ENCODE data around the gene GRIK4.
"Not testable (repeated sequence)": the region's sequence is repeated elsewhere in the genome, so short reads cannot be mapped to it uniquely, and the experiment has no call there.

GRIK4 gene

DNA sequence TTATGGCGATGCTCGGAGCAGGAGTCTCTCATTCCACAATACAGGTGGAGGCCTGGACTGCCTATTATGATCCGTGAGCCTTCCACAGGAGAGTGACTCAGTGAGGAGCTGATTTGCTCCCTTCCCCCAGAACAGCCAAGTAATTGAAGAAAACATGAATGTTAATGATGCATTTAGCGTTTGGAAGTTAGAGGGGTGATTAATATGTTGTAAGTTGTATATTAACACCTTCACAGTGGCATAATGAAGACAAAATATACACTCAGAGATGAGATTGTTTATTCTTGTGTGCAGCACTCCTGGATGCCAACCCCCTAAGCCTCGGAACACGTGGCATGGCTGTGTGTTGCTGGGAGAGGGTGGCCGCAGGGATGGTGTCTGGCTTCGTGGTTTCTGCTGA lies 98.6 kb downstream of the GRIK4 start:
- DNase-seq: no peak

DNA sequence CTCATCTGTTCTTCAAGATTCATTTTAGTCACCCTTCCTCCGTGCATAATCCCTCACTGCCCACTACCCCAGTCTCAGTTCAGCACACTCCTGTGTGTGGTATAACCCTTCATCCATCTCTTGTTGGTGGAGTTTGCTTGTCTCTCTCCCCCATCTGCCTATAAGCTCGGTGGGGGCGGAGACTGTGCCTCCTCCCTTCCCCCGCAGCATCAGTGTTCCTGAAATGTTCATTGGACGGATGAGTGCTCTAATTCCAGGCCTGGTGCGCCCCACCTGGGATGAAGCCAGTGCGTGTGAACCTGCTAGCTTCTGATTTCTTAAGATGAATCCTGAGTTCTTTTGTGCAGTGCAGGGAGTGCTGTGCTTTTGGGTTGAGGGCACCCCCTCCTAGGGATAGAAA lies 100.0 kb downstream of the GRIK4 start:
- no peak for DNase-seq

DNA sequence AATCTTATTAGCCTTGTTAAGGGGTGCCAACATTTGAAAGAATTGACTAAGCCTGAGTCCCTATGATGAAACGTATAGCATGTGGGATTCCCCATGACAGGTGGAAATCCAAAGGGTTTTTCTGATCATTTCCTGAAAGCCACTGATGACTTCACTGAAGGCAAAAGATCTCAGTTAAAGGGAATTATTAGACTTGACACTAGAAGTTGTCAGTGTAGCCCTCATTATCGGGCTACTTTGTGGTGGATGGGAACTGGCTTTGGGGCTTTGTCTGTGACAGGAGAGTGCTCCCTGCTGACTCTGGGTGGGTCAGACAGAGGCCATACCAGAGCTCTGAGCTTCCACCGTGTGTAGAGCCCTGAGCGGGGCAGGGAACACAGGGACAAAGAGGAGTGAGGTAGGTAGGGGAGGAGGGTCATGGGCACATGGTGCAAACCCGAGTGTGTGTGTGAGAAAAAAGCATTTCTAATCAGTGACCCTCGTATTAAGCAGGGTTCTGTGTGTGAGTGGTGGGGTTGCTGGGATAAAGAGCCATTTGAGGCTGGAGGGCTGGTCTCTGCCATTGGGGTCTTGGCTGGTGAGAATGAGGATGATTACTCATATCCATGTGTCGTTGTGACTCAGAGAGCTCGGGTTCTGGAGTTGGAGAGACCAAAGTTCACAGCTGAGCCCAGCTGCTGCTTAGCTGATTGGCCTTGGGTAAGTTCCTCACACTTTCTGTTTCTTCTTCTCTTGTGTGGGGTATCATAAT lies 101.1 kb downstream of the GRIK4 start:
- no peak for DNase-seq

DNA sequence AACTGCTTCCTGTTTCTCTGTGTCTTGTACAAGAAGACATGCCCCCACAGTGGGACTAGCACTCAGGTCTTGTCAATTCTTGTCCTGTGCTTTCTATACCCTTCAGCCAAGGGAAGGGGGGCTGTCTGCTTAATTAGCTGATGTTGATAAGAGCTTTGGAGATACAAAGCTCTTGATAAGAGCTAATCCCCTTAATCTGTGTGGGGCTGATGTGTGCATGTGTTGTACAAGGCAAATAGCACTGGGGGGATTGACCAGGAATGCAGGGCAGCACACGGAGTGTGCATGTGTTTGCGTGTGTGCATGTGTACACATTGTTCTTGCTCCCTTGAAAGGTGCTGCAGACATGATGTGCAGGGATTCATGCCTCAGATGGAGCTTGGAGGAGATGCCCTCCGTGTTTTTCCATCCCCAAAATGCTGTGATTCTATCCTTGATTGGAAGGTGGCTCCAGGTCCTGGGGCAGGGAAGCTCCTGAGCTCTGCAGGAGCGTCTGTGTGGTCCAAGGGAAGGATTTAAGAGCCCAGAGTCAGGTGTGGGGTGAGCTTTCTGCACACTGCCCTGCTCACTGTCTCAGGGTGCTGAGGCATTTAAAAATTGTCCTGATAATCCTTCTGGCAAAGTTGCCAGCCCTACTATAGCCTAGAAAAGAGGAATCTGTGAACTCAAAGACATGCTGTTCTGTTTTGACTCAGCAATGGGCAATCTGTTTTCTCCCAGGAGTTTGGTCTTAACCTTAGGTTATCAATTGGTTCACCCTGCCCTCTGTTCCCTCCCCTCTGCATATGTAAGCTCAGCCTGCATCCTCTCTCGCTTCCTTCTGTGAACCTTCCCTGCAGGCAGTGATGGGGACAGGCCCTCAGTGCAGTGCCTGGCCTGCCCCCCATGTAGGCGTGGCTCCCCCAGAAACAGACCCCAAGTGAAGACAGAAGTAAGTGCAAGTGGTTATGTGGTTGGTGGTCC lies 102.0 kb downstream of the GRIK4 start:
- DNase-seq: no peak

DNA sequence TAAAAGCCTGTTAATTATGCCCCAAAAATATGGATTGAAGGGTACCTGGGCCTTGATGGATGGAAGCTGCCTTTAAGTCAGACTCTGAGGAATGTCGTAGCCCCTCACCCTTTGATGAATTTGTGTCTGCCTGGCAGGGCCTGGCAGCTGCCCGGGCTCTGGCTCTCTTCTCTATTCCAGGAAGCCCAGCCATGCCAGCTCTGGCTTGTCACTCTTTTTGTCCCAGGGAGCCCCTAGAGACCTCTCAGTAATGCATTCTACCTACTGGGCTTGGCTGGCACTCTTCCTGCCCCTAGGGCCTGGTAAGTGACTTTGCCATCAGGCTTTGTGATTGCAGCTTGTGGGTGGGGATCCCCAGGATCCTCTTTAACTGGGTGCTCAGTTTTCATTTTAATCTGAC lies 103.8 kb downstream of the GRIK4 start:
- no peak for DNase-seq

DNA sequence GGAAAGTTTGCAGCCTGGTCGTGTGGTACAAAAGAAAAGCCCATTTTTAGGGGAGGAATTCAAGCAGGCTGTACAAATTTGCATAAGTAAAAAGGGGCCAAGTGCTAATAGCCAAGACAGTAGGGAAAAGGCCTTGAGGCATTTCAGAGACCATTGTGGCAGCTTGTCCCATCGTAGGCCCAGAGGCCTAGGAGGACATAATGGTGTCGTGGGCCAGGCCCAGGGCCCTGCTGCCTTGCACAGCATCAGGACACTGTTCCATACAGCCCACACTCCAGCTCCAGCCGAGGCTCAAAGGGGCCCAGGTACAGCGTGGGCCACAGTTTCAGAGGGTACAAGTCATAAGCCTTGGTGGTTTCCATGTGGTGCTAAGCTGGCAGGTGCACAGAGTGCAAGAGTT lies 106.9 kb downstream of the GRIK4 start:
- DNase-seq: no peak

DNA sequence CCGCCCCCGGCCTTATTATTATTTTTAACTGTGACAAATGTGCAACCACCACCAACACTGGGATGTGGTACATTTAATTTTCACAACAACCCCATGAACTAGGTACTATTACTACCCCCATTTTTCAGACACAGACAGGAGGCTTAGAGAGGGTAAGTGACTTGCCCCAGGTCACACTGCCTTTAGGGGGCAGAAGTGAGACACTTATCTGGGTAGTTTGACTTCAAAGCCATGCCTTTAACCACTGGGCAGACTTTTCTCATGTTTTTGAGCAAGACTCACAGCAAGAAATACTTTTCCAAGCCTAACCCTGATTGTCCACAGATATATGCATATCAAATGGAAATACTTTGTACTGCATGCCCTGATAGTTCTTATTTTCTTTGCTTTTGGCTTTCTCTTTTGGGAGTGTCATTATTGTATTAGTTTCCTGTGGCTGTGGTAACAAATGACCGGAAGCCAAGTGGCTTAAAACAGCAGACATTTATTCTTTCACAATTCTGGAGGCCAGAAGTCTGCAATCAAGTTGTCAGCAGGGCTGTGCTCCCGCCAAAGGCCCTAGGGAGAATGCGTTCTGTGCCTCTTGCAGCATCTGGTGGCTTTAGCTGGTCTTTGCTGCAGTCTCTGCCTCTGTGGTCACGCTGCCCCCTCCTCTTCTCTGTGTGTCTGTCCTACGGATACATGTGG lies 110.8 kb downstream of the GRIK4 start:
- no peak for DNase-seq

DNA sequence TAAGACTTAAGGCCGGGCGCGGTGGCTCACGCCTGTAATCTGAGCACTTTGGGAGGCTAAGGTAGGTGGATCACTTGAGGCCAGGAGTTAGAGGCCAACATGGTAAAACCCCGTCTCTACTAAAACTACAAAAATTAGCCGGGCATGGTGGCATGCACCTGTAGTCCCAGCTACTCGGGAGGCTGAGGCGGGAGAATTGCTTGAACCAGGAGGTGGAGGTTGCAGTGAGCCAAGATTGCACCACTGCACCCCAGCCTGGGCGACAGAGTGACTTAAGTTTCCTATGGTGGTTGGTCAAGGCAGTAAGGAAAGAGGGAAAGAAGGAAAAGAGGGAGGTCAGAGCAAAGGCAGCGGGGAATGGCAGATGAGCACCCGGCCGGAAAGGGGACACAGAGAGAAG lies 113.4 kb downstream of the GRIK4 start:
- not testable (repeated sequence) for DNase-seq

DNA sequence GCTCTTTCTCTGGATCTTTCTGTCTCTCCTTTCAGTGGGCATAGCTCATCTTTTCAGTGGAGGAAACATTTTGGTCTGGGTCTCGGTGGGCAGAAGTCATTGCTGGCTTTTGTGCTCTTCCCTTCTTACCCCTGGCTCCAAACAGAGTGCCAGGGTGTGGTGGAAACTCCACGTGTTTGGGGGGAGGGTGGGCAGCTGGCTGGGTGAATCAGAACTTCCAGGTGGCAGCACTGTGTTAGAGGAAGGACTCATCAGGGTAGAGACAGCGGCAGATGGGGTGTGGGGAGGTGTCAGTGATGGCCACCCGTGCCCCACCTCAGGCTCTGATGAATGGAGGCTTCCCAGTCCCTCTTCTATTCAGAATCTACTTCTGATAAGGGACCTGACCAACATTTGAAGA lies 114.0 kb downstream of the GRIK4 start:
- DNase-seq: no peak

DNA sequence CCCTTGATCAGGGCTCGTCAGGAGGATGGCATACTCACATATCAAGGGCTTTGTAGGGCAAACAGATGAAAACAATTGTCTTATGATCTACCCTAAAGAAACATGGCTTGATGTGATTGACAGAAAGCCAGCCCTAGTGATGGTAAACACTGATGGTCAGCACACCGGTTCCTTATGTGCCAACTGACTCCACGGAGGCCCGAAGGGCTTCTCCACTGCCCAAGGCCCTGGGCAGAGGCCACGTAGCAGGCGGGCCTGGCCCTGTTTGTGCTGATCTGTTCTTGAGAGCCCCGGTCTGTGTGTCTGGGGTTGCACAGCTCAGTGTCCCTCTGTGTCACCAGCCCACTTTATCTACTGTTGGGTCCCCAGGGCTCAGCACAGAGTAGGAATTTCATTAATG lies 115.2 kb downstream of the GRIK4 start:
- no peak for DNase-seq

DNA sequence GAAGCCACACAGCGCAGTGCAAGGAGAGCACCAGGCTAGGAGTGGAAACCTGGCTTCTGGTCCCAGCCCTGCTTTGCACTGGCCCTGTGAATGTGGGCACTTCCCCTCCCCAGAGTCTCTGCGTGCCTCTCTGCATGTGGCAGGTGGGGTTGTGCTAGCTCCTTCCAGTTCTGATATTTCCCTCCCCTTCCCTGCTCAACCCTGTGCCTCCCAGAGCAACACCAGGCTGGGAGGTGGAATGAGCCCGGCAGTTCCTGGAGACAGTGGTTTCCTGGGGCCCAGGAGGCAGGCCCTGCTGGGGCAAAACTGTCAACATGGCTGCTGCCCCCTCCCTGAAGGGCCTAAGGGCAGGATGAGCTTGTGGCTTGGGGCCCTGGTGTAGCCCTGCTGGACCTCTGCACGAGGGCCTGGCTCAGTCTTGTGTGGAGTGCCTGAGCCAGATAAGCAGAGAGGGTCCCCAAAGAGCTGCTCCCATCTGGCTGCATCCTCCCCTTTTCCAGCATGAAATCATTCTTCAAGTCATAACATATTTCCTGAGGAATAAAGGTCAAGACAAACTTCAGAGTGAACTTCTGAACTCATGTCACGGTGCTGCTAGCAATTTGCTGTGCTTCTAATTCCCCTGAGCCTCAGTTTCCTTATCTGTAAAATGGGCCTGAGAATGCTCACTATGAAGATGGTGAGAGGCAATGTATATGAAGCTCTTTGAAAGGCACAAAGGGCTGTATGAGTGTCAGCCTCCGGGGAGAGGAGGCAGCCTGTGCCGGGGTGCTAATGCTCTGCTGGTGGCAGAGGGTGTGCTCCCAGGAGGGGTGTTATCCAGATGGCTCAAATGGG lies 116.0 kb downstream of the GRIK4 start:
- no peak for DNase-seq

DNA sequence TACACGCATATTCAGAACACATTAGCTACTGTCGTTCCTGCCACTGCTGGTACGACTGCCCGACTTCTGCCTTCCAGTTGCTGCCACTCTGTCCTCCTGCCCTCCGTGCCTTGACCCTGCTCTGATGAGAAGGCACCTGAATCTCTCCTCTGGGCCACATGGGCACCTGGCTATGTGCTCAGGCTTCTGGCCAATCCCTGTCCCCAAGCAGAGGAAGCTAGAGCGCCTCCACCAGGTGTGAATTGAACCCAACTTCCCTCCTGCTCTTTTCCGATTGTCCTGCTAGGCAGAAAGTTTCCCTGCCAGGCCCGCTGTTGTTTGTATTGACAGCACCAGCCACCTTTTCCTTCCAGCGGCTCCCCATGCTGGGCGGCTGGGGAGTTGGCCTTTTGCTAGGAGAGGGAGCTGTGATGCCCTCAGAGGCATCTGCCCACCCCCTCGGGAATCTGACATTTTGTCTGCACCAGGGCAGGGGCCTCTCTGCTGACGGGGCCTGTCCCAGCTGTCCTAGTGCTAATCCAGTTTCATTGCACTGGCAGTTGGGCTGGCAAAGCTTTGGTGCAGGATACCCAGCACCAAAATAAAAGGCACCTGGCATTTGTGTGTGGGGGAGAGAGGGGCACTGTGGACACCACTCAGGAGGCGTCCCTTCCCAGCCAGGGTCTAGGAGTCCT lies 118.0 kb downstream of the GRIK4 start:
- DNase-seq: no peak

DNA sequence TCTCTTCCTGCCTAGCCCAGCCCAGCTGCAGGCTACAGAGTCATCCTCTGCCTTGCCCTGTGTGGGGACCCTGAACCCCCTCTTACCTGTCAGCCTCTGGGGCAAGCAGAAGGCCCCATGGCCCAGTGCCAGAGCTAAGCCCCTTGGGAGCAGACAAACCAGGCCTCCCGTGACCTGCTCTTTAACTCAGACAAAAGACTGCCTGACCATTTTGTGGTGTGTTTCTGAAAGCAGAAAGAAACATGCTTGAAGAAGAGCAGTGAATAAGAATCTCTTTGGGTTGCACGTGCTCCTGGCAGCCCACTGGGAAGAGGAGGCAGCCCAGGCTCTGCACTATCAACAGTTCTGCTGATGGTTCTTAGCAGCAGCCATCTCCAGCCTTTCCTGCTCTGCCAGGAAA lies 118.6 kb downstream of the GRIK4 start:
- no peak for DNase-seq

DNA sequence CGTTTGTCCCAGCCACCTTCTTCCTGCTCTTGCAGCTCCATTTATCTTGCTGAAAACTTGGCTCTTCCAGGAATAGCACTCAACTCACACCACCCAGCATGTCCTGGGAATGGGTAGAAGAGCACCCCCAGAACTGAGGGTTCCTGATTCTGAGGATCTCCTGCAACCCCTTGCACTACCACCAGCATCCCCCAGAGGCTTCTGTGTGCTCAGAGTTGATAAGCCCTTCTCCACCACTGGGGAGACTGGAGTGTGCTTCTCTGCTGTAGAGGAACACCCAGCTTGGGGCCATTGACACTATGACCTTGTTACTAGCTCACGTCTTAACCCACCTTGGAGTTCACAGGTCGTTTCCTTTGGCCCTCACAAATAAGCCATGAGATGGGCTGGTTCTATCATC lies 121.0 kb downstream of the GRIK4 start:
- DNase-seq: no peak

DNA sequence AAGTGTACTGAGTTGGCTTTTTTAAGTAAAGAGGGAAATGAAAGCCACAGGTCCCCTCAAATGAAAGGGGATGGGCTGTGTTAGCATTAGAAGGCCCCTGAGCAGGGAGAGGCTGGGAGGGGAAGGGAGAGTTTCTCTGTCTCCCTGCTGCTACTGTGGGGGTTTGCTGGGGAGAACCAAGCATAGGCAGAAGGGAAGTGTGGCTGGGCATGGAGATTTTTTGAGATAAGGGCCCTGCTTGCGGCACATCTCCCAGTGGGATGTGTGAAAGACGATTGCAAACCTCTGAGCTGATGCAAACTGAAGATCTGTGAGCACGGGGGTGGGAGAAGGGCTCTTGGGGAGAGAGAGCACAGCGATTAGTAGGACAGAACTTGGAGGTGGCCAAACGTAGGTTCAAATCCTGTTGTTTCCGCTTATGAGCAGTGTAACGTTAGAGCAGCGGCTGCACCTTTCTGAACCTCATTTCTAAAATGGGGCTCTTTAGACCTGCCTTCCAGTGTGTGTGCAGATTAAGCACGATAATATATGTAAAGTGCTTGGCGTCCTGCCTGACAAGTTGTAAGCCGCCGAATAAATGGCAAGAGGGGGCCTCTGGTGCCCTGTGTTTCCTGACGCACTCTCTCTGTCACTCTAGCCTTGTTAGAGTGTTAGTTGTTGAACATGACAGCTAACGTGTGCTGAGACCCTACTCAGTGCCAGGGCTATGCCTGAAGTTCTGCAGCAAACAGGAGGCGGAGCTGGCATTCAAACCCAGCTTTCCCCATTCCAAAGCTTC lies 122.3 kb downstream of the GRIK4 start:
- no peak for DNase-seq

DNA sequence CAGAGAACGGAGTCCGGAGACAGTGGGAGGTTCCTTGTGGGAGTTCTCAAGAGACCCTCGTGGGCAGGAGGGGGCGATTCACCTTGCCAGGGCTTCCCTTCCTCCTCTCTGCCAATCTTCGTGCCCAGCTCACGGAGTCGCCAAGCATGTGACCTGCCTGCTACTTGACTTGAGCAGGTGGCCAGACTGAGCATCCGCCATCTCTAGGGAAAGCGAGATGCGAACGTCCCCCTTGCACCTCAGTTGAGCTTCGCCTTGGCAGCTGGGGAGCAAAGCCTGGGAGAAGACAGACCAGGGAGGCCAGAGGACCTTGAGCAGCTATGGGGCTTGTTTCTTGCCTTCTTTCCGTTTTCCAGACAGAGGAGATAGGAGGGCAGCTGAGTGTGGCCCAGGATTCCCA lies 123.2 kb downstream of the GRIK4 start:
- no peak for DNase-seq

DNA sequence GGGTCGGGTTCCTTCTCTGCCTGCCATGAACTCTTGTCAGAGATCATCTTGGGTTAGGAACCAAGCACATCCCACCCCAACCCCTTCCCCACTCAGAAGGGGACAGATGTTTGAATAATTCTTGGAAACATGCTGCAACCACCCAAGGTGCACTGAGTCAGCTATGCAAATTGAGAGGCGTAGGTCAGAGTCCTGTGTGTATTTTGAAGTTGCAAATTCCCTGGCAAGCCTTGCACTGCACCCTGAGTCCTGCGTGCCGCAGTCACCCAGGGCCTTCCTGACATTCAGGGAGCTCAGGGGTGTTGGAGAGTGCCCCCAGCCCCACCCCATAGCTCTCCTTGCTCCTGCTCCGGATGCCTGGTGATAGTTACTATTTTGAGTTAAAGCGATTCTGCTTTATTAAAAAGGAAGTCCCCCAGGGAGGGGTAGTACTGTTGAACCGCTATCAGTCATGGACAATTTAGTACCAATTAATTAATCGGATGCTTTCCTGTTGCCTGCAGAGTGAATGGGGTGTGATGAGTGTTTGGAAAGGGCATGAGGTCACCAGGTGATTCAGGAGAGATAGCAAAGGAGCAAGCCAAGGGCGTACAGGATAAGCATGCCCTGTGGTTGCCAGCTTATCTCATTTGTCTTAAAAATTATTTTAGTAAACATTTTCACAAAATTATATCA lies 123.7 kb downstream of the GRIK4 start:
- DNase-seq: no peak

DNA sequence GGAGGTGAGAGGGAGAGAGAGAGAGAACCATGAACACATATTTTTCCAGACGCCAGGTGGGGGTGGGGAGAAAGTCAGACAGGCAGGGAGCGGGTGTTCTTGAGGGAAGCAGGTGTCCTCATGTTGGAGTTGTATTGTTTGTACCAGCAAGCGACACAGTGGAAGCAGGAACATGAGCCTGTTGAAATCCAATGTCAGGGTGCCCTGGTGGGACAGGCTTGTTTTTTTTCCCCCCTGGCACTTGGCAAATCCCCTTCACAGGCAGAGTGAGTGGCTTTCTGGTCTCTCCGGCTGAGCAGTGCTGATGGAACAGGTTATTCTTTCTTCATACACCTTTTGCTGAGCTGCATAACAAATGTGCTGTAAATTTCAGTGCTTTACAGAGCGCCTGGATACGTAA lies 125.6 kb downstream of the GRIK4 start:
- DNase-seq: no peak

DNA sequence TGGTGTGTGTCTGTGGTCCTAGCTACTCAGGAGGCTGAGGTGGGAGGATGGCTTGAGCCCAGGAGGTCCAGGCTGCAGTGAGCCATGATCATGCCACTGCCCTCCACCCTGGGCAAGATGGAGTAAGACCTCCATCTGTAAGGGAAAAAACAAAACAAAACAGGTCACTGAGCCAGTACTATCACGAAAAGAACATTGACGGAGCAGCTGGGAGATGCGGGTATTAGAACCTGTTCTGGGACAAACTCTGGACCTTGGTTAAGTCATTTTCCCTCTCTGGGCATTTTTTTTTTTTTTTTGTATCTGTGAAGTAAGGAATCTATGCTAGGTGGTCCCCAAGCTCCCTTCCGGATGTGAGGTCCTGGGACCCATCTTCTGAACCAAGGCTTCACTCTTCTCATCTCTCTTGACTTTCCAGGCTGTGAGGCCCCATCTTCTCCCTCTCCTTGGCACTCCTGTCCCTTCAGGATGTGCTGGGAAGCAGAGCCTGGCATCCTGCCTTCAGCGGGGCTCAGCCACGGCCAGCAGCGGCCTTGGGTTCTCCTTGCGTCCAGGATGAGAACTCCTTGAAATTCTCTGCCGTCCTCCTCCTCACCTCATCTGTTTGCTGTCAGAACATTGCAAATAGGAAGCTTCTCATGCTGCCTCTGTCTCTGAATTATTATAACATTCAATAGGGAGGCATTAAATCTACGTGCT lies 130.8 kb downstream of the GRIK4 start:
- DNase-seq: no peak

DNA sequence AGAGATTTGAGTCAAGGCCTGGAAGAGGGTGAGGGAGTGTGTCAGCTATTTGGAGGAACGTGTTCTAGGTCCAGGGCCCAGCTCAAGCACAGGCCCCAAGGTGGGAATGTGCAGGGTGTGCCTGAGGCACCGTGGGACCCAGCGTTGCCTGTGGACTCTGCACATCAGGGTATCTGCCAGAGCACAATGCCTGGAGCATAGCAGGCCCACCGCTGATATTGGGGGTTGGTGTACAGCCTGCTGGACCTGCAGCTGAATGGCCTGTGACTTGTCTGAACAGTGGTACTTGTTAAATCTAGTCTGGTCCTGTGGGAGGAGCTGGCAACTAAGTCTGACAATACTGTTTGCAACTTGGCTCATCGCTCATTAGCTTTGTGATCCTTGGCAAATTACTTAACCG lies 131.7 kb downstream of the GRIK4 start:
- no peak for DNase-seq

All from DMS79 (cell line).